Activated B cell treated with CpG ODN at 0.5 μM for 24 hours (primary cell): Measurements from ENCODE around the gene ASTE1. TPM values are rescaled to one million over a fixed set of nuclear protein-coding genes. Genes with fewer than 3 reads are reported as not detected.
"Not testable (repeated sequence)": the region's sequence is repeated elsewhere in the genome, so short reads cannot be mapped to it uniquely, and the experiment has no call there.

Experiments used
- ATAC-seq: fragments of 200-7000 bp; cut with Tn5 transposase; one replicate; pipeline ENCODE4 v1.10.0; 2021; ENCODE audit warnings: low read depth, mild to moderate bottlenecking, moderate library complexity
- CTCF ChIA-PET: fragments of 350-600 bp; sonication (Branson Sonifier 250); formaldehyde crosslinking; loops from one replicate; lab custom pipeline; 2021; ENCODE audit warnings: antibody characterized with exemption; lab: Charles Lee
- POLR2A ChIA-PET: fragments of 350-600 bp; sonication (Branson Sonifier 250); formaldehyde crosslinking; loops from one replicate; lab custom pipeline; 2021; ENCODE audit warnings: antibody characterized with exemption; lab: Charles Lee
- DNase-seq: peaks from one replicate; pipeline ENCODE4 v3.0.0; 2022
- H3K27ac Mint-ChIP-seq: one replicate; pipeline ENCODE4 v1.8.0; 2020; ENCODE audit warnings: mixed read lengths
- H3K27me3 Mint-ChIP-seq: one replicate; pipeline ENCODE4 v1.8.0; 2021; ENCODE audit warnings: mixed read lengths
- H3K36me3 Mint-ChIP-seq: one replicate; pipeline ENCODE4 v1.8.0; 2021; ENCODE audit warnings: low read depth, mixed read lengths
- H3K4me1 Mint-ChIP-seq: one replicate; pipeline ENCODE4 v1.8.0; 2021; ENCODE audit warnings: mixed read lengths
- H3K4me3 Mint-ChIP-seq: one replicate; pipeline ENCODE4 v1.8.0; 2020; ENCODE audit warnings: mild to moderate bottlenecking, mixed read lengths
- H3K9me3 Mint-ChIP-seq: one replicate; pipeline ENCODE4 v1.8.0; 2020; ENCODE audit warnings: mixed read lengths
- intact Hi-C: fragments of 100-400 bp; cut with micrococcal nuclease; formaldehyde crosslinking; loops from one replicate; pipeline ENCODE4 v1.15.1; 2024
- total RNA-seq: library from RNA; stranded (reverse); gene quantifications from 2 replicates; pipeline ENCODE4 v1.2.3, GENCODE V29; 2022
- TF ChIP-seq, protein P1 (sequence below): fragments of 200-600 bp; IDR thresholded peaks from one replicate; pipeline ENCODE4 v1.8.0; 2022; ENCODE audit warnings: antibody characterized with exemption, mild to moderate bottlenecking

ASTE1 gene
- total RNA-seq, 1 donor from 2014 or later: 16.9 TPM

- H3K36me3 Mint-ChIP-seq: no peaks in the 10 kb centered on the region
- ATAC-seq (no peak), DNase-seq (no peak)
- H3K27me3 Mint-ChIP-seq: no peaks in the 10 kb centered on the region
- no peaks in the 10 kb centered on the region for H3K4me1 Mint-ChIP-seq
- TF ChIP-seq, protein P1, sequence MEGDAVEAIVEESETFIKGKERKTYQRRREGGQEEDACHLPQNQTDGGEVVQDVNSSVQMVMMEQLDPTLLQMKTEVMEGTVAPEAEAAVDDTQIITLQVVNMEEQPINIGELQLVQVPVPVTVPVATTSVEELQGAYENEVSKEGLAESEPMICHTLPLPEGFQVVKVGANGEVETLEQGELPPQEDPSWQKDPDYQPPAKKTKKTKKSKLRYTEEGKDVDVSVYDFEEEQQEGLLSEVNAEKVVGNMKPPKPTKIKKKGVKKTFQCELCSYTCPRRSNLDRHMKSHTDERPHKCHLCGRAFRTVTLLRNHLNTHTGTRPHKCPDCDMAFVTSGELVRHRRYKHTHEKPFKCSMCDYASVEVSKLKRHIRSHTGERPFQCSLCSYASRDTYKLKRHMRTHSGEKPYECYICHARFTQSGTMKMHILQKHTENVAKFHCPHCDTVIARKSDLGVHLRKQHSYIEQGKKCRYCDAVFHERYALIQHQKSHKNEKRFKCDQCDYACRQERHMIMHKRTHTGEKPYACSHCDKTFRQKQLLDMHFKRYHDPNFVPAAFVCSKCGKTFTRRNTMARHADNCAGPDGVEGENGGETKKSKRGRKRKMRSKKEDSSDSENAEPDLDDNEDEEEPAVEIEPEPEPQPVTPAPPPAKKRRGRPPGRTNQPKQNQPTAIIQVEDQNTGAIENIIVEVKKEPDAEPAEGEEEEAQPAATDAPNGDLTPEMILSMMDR: no peak
- no peak overlapping the region for H3K27ac Mint-ChIP-seq
- CTCF ChIA-PET: interaction anchor here (0.6 kb wide), 1 partner anchor 337 kb away, joined by 3 read pairs; no protein-coding TSS in a partner anchor
- POLR2A ChIA-PET: no interaction called here
- intact Hi-C loops: no loop called here
- H3K4me3 Mint-ChIP-seq: no peak overlapping the region
- no peaks in the 10 kb centered on the region for H3K9me3 Mint-ChIP-seq
Measured at GRCh38 chr3:131067983-131068382, 41.4 kb upstream of the ASTE1 start.

- H3K27me3 Mint-ChIP-seq: peaks cover 2% of the 10 kb centered on the region
- DNase-seq: no peak
- H3K27ac Mint-ChIP-seq: no peak overlapping the region
- H3K4me1 Mint-ChIP-seq: no peaks in the 10 kb centered on the region
- ChIA-PET POLR2A (no interaction called here), CTCF (no interaction called here)
- no peak for ATAC-seq
- H3K36me3 Mint-ChIP-seq: no peaks in the 10 kb centered on the region
- H3K4me3 Mint-ChIP-seq: no peak overlapping the region
- TF ChIP-seq, protein P1: no peak
- intact Hi-C loops: no loop called here
- no peaks in the 10 kb centered on the region for H3K9me3 Mint-ChIP-seq
Measured at GRCh38 chr3:131053043-131053859, 26.6 kb upstream of the ASTE1 start.

- intact Hi-C loops: no loop called here
- H3K4me3 Mint-ChIP-seq: no peak overlapping the region
Measured at GRCh38 chr3:131050001-131050400, 23.4 kb upstream of the ASTE1 start.

GRCh38 chr3:131048030-131048429 lies 21.4 kb upstream of the ASTE1 start:
- Mint-ChIP-seq H3K9me3 (peaks cover 4% of the 10 kb centered on the region), H3K4me3 (no peak overlapping the region), H3K27me3 (peaks cover 9% of the 10 kb centered on the region), H3K27ac (no peak overlapping the region), H3K36me3 (no peaks in the 10 kb centered on the region), H3K4me1 (no peaks in the 10 kb centered on the region)
- ChIA-PET CTCF (no interaction called here), POLR2A (no interaction called here)
- DNase-seq (no peak), ATAC-seq (no peak)
- TF ChIP-seq, protein P1: no peak
- intact Hi-C loops: no loop called here

More at GRCh38 chr3:131050001-131050400, 23.4 kb upstream of the ASTE1 start:
- Mint-ChIP-seq H3K9me3 (no peaks in the 10 kb centered on the region), H3K27me3 (peaks cover 1% of the 10 kb centered on the region), H3K4me1 (no peaks in the 10 kb centered on the region), H3K27ac (no peak overlapping the region), H3K36me3 (no peaks in the 10 kb centered on the region)
- ChIA-PET POLR2A (no interaction called here), CTCF (no interaction called here)
- DNase-seq (no peak), ATAC-seq (no peak)
- TF ChIP-seq, protein P1: no peak

- H3K9me3 Mint-ChIP-seq: peaks cover 4% of the 10 kb centered on the region
- no peak overlapping the region for H3K27ac Mint-ChIP-seq
- TF ChIP-seq, protein P1: no peak
- no peaks in the 10 kb centered on the region for H3K36me3 Mint-ChIP-seq
- H3K4me1 Mint-ChIP-seq: no peaks in the 10 kb centered on the region
- ChIA-PET POLR2A (no interaction called here), CTCF (no interaction called here)
- intact Hi-C loops: no loop called here
- H3K27me3 Mint-ChIP-seq: peaks cover 9% of the 10 kb centered on the region
- ATAC-seq (no peak), DNase-seq (no peak)
- H3K4me3 Mint-ChIP-seq: no peak overlapping the region
Measured at GRCh38 chr3:131047582-131047981, 21.0 kb upstream of the ASTE1 start.

GRCh38 chr3:131042271-131042985 lies 15.8 kb upstream of the ASTE1 start:
- POLR2A ChIA-PET, ATAC-seq, H3K9me3 Mint-ChIP-seq, H3K27ac Mint-ChIP-seq, H3K4me3 Mint-ChIP-seq, DNase-seq, CTCF ChIA-PET, intact Hi-C loops, H3K36me3 Mint-ChIP-seq, H3K4me1 Mint-ChIP-seq: not testable (repeated sequence)
- H3K27me3 Mint-ChIP-seq: peaks cover 11% of the 10 kb centered on the region
